ENCODE data around the gene SH3D19.
"Not testable (repeated sequence)": the region's sequence is repeated elsewhere in the genome, so short reads cannot be mapped to it uniquely, and the experiment has no call there.

The SH3D19 gene
- 0 to 0.30 reads per million in 2 experiments for total RNA-seq

GRCh38 chr4:151325111-151325948 is at the start of gene SH3D19:
Gene SH3D19 (minus strand): TSS chr4:151325605. CDS start chr4:151325352, 253 bp downstream.
- DNase-seq (ENCODE audit: low read depth): no peak

GRCh38 chr4:151362404-151363164 is 37.2 kb upstream of the SH3D19 start:
- DNase-seq (ENCODE audit: low read depth): peak; percentile 67

GRCh38 chr4:151361966-151362365 is 36.6 kb upstream of the SH3D19 start:
- DNase-seq (ENCODE audit: low read depth): no peak

GRCh38 chr4:151361126-151361525 is 35.7 kb upstream of the SH3D19 start:
- DNase-seq (ENCODE audit: low read depth): no peak

GRCh38 chr4:151359576-151359975 is 34.2 kb upstream of the SH3D19 start:
- DNase-seq (ENCODE audit: low read depth): no peak

GRCh38 chr4:151358266-151358665 is 32.9 kb upstream of the SH3D19 start:
- DNase-seq (ENCODE audit: low read depth): no peak

- DNase-seq (ENCODE audit: low read depth): no peak
Observed at GRCh38 chr4:151356510-151356909, 31.1 kb upstream of the SH3D19 start.

GRCh38 chr4:151355155-151355554 is 29.8 kb upstream of the SH3D19 start:
- no peak for DNase-seq (ENCODE audit: low read depth)

GRCh38 chr4:151347490-151348235 is 22.3 kb upstream of the SH3D19 start:
- no peak for DNase-seq (ENCODE audit: low read depth)

- no peak for DNase-seq (ENCODE audit: low read depth)
Observed at GRCh38 chr4:151344948-151345347, 19.5 kb upstream of the SH3D19 start.

GRCh38 chr4:151340751-151341385 is 15.5 kb upstream of the SH3D19 start:
- no peak for DNase-seq (ENCODE audit: low read depth)

GRCh38 chr4:151339467-151339866 is 14.1 kb upstream of the SH3D19 start:
- DNase-seq (ENCODE audit: low read depth): no peak

- no peak for DNase-seq (ENCODE audit: low read depth)
Observed at GRCh38 chr4:151331276-151332042, 6.1 kb upstream of the SH3D19 start.

GRCh38 chr4:151329217-151330007 is 4.0 kb upstream of the SH3D19 start:
- no peak for DNase-seq (ENCODE audit: low read depth)

GRCh38 chr4:151325949-151326246 is 493 bp upstream of the SH3D19 start:
- DNase-seq (ENCODE audit: low read depth): no peak

- no peak for DNase-seq (ENCODE audit: low read depth)
Observed at GRCh38 chr4:151324752-151325110, 674 bp downstream of the SH3D19 start.

GRCh38 chr4:151324124-151324751 is 1.2 kb downstream of the SH3D19 start:
- DNase-seq (ENCODE audit: low read depth): no peak

- DNase-seq (ENCODE audit: low read depth): no peak
Observed at GRCh38 chr4:151323667-151324066, 1.7 kb downstream of the SH3D19 start.

- no peak for DNase-seq (ENCODE audit: low read depth)
Observed at GRCh38 chr4:151322570-151322969, 2.8 kb downstream of the SH3D19 start.

GRCh38 chr4:151322161-151322560 is 3.2 kb downstream of the SH3D19 start:
- DNase-seq (ENCODE audit: low read depth): not testable (repeated sequence)
